T-helper 9 cell (primary cell): ENCODE measurements around the gene TMEM140.
"Not testable (repeated sequence)": the region's sequence is repeated elsewhere in the genome, so short reads cannot be mapped to it uniquely, and the experiment has no call there.

Experiments
- DNase-seq: peaks from one replicate; pipeline ENCODE4 v3.0.0-alpha.2; 2020
- total RNA-seq, 2 donors: gene quantifications; one replicate each; lab custom pipeline; 2026; lab: John Stamatoyannopoulos, UW

TMEM140 gene
- total RNA-seq, result 13.5 to 21.1 reads per million in 2 donors

DNA sequence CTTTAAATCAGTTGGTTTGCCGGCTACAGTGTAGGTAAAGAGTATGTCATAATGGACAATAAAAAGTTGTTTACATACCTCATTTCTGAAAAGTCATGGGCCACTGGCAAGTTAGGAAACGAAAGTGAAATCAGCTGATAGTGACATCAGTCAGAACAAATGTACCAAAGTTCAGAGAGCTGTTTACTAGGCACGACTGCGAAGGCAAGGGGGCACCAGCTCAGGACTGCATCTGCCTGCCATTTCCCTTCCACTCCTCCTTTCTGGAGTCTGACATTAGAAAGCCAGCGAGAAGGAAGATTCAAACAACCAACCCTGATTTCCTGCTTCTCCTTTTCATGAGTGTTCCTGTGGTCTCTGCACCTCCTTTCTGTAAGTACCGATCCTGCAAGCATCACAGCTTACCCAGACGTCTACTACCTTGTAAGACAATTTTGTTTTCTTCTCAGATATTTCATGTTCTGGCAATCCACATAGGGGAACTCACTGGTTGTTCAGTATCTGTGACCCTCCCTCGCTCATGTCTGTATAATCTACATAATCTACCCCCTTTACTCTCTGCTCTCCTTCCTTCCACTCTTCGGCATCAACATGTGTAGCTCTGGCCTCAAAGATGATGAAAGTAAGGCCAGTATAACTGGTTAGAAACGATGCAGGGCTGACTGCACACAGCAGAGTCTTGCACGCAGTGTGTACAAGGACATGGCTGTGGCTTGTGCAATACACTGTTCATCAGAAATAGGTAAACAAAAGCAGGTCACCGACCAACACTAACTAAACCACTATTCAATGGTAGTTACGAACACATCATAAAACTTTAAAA, at the start of gene TMEM140:
Gene TMEM140, plus strand, starts transcription at position 174 of the 823 bp plus-strand sequence. CDS start 16,370 bp downstream, outside the sequence.
- DNase-seq, result no peak

DNA sequence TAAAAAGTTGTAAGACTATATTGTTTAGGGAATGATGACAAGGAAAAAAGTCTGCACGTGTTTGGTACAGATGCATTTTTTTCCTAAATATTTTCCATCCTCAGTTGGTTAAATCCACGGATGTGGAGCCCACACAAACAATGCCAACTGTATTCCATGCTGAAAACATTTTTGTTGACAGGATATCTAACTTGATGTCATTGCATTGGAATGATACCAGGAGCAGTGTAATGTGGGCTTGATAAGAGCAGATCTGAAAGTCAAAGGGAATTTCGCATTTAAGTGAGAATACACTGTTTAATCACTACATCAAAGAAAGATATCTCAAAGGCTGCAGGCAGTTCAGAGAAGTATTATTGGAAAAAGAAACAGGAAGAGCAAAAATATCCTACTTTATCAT, 49.5 kb upstream of the TMEM140 start:
- no peak for DNase-seq

DNA sequence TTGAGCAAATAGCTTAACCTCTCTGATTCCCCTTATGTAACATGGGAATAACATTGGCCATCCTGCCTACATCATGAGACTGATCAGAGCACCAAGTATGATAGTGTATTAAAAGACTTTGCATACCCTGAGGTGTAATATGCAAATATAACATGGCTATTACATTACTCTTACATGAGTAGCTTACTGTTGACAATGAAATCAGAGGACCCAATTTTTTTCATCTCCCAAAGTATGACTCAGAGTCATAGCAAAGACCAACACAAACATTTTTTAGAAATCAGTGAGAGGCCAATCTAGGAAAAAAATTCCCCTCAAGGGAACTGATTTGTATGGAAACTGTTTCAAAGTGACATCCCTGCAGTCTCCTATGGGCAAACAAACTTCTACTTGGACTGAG, 47.0 kb upstream of the TMEM140 start:
- DNase-seq, result no peak

DNA sequence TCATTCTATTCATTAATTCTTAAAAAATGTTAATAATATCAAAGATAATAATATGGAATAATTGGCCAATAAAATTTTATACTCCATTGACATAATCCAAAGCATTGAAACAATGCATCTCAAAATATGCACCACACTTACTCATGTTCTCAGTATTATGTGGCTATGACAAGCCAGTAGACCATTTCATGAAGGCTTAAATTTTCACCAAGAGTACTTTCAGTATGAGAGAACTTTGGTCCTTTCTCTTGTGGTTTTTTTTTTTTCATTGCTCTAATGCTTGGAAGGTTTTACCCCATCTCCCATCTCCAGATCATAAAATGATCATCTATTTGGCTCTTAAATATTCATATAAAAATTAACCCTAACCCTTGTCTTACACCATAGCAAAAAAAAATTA, 45.5 kb upstream of the TMEM140 start:
- DNase-seq, result no peak

DNA sequence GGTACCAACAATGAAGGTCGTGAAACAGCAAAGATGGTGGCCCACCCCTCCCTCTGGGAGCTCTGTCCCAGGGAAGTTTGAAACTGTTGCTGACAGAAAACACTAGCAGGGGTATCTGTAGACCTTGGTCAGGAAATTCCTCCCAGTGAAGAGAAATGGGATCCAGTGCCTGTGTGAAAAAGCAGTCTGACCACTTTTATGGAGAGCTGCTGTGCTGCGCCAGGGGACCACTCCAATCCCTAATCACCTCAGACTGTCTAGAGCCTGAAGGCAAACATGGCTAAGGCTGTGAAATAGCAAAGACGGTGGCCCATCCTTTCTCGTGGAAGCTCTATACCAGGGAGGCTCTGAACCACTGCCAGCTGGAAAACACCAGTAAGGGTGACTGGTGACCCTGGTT, 38.3 kb upstream of the TMEM140 start:
- no peak for DNase-seq

DNA sequence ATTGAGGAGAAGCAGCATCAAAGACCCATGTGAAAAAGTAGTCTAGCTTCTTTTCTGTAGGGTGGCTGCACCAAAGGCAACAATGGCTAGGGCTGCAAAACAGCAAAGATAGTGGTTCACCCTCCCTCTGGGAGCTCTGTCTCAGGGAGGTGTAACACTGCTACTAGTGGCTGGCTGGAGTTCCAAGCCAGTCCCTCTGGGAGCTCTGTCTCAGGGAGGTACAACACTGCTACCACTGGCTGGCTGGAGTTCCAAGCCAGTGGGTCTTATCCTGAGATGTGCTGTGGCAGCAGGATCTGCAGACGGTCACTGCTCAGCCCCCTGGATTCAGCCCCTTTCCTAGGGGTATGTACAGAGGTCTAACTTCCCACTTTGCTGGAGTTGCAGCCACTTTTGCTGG, 37.9 kb upstream of the TMEM140 start:
- DNase-seq, result no peak

DNA sequence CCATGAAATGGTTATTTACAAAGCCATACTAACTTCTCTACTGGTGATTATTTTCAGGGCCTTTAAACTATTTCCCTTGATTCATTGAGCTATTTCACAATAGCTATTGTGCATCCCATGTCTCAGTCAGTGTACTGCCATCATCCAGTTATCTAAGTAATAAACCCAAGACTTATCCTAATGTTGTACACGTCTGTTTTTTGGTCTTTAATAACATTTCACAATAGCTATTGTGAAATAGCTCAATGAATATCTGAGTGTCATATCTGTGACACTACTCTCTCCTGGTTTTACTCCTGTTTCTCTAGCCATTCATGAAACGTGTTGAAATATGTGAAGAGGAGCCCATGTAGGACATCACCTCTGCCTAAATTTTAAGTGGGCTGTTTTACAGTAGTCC, 36.5 kb upstream of the TMEM140 start:
- DNase-seq, result no peak

DNA sequence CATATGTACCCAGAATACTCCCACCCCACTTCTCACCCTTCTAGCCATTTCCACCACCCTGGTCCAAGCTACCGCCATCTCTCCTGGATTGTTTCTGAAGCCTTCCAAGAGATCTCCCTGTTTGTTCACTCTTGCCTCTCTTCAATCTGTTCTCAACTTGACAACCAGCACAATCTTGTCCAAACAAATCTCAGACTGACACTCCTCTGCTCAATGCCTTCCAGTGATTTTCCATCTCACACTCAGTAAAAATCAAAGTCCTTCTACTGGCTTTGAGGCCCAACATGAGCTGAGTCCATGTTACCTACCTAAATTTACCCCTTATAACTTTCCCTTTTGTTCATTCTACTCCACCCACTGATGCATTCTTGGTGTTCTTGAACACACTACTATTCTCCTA, 33.2 kb upstream of the TMEM140 start:
- no peak for DNase-seq

DNA sequence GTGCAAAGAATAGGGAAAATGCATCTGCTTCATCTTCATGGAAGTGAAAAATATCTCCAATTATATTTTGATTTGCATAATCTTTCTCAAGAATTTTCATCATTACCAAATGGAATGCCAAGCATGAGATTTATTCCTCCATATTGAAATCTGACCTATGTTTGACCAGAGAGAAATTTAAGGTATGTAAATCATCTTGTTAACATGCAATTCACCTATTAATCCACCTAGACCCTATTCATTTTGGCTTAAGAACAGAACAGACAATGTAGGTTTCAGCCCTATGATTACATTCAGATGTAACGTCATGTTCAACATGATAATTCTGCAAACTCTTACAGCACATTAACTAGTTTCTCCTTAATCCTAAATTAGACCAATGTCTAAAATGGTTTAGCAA, 30.8 kb upstream of the TMEM140 start:
- DNase-seq, result no peak

DNA sequence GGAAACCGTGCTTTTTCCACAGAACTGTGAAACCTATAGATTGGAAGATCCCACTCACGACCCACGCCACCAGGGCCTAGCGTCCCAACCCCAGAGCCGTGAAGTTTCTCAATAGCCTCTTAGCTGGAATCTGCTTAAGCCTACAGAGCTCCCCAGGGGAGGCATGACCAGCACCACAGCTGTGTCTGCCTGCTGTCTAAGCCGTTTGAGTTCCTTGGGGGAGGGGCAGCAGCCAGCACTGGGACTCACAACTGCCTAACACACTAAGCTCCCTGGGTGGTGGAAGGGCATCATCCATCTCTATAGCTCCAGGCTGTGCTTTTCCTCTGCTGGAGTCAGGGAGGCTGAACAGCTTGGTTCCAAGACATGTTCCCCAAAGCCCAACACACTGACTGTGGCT, 26.0 kb upstream of the TMEM140 start:
- no peak for DNase-seq

DNA sequence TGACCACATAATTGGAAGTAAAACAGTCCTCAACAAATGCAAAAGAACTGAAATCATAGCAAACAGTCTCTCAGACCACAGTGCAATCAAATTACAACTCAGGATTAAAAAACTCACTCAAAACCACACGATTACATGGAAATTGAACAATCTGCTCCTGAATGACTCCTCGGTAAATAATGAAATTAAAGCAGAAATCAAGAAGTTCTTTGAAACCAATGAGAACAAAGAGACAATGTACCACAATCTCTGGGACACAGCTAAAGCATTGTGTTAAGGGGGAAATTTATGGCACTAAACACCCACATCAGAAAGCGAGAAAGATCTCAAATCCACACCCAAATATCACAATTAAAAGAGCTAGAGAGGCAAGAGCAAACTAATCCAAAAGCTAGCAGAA, 23.2 kb upstream of the TMEM140 start:
- DNase-seq, result not testable (repeated sequence)

DNA sequence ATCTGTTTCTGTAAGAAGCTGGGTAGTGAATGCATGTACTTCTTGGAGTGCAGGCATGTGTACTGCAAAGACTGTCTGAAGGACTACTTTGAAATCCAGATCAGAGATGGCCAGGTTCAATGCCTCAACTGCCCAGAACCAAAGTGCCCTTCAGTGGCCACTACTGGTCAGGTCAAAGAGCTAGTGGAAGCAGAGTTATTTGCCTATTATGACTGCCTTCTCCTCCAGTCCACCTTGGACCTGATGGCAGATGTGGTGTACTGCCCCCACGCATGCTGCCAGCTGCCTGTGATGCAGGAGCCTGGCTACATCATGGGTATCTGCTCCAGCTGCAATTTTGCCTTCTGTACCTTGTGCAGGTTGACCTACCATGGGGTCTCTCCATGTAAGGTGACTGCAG, 18.9 kb upstream of the TMEM140 start:
- no peak for DNase-seq

DNA sequence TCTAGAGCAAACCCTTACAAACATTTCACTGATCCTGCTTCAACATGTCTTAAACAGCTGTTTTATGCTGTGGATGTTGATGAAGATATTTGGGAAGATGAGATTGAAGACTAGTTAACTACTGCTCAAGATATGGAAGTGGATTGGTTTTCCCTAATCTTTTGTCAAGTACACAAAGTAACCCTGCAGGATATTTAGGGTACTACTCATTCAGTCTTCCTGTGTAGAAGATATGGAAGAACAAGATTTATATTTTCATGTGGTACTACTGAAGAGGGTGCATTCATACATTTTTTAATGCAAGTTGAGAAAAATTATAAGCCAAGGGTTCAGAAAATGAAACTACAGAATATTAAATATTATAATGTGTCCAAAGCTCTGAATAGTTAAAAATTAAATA, 18.3 kb upstream of the TMEM140 start:
- no peak for DNase-seq

DNA sequence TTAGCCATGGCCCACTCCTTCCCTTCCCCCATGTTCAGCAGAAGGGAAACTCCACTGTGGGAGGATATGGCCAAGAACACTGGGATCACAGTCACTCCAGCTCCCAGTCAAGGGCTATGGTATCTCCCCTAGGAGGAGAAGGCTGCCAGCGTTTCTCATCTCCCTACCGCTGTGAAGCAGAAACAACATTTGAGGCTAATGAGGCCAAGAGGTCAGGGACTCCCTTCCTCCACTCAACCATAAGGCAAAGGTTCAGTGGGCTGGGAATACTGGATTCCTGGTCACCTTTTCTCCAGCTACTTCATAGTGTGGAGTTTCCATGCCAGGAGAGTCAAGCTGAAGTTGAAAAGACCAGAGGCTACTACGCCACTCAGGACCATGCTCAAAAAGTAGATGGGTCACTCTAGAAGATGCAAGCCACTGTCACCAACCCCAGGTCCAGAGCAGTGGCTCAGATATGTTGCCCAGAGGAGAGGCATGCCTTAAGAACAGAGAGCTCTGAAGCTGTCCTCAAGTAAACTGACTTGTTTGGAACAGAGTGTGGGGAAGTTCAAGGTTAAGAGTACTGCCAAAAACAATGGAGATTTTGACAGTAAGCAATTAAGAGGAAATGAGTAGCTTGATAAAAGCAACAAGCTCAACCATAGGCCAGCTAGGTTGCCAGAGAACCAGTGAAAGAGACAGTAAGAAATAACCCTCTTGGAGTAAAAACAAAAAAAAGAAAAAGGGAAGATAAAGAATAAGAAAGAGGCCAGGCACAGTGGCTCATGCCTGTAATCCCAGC, 3.8 kb upstream of the TMEM140 start:
- no peak for DNase-seq

DNA sequence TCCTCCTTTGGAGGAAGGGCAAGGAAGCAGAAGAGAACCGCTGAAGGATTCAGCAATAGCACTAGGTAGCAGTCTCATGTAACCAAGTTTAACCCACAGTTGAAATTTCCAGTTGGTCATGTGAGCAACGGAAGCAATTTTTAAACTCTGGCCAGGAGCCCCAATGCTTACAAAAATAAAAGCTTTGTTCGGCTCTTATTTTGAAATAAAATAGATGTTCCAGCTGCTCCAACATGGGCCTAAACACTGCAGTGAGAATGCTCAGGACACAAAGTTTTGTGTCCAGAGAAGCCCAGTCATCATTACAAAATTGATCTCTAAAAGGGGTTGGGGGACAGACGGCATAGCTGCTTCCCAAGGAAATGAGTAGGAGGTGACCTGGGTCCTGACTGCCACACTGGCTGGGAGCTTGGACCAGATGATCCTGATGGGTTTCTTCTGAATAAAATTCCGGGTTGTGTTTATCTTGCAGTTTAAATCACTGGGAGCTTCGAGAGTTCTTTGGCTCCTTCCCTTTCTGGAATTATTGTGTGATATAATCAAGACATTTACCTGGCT, 452 bp upstream of the TMEM140 start:
- no peak for DNase-seq

DNA sequence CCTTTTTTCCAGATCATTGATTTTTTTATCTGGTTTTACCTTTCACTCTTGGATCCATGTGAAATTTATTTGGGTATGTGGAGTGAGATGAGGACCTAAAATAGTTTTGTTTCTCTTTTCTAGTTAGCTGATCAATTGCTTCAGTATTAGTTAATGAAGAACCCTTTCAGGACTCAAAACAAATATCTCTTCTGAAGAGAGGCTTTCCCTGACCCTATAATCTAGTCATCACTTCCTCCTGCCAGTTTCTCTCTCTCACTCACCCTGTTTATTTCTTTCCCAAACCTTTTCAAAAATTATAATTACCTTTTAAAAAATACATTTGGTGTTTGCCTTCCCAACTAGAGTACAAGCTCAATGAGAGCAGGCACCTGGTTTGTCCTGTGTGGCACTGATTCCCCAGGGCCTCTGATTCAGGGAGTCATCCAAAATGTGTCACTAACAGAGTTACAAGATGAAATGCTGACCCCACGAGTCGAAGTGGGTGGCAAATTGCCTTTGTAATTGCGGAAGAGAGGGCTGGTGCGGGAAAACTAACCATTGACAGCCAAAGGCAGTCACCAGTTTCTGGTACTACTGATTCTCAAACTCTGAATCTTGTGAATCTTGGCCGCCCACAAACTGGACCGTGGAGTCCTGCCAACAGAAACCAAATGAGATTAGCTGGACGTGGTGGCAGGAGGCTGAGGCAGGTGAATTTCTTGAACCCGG, 2.4 kb downstream of the TMEM140 start:
- no peak for DNase-seq

DNA sequence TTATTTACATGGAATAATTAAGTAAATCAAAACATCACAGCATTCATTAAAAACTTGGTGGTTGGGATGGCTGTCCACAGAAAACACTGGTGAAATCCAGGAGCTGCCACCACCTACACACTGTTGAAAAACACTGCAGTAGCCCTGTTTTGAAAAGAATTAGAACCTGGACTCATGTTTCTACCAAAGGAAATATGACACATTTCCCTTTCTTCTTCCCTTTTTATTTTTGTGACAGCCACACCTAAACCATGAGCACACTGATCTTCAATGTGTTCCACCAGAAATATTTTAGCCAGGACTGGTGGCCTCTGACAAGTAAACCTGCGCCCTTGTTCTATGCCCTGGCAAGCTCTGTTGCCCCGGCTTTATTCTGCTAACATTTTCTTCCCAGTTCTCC, 3.3 kb downstream of the TMEM140 start:
- no peak for DNase-seq

DNA sequence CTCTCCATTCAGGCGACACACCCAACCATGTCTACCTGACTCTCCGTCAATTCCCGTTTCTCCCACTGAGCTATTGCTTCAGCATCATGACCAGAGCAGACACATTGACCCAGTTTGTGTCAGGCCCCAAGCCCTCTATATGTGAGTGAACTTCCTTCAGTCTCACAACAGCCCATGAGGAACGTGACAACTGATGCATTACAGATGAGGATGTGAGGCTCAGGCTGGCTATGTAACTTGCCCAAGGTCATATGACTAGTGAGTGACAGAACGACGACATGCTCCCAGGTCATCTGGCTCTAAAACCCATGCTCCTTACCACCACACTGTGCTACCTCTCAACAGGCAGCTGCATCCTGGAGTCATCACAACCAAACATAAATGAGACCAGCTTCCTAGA, 3.7 kb downstream of the TMEM140 start:
- DNase-seq, result no peak

DNA sequence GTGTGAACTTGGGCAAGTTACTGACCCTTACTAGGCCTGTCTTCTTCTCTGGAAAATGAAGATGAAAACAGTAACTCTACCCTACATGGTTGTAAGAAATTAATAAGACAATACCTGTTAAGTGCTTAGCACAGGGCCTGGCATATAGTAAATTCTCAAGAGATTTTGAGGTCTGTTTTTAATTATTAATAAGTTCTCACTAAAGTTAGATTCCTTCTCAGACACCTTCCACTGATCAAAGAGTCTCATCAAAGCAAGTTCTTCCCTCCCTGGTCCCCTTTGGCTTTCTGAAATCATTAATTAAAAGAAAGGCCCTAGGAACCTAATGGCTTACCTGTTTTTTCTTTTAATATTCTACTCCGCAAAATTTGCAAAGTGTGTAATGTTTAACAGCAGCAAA, 4.6 kb downstream of the TMEM140 start:
- DNase-seq, result no peak

DNA sequence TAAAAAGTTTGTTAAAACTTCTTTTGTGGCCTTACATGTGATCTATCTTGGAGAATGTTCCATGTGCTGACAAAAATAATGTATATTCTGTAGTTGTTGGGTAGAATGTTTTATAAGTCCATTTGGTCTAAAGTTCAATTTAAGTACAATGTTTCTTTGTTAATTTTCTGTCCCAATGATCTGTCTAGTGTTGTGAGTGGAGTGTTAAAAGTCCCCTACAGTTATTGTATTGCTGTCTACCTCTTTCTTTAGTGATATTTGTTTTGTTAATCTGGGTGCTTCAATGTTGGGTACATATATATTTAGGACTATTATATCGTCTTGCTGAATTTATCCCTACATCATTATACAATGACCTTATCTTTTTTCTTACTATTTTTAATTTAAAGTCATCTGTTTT, 6.9 kb downstream of the TMEM140 start:
- no peak for DNase-seq

DNA sequence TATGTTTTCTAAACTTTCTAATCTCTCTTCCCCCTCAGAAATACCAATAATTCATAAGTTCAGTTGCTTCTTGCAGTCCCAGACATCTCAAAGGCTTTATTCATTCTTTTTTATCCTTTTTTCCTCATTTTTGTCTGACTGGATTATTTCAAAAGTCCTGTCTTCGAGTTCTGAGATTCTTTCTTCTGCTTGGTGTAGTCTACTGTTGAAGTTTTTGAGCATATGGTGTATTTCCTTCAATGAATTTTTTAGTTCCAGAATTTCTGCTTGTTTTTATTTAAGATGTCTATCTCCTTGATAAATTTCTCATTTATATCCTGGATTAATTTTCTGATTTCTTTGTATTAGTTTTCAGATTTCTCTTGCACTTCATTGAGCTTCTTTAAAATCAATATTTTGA, 8.4 kb downstream of the TMEM140 start:
- DNase-seq, result no peak

DNA sequence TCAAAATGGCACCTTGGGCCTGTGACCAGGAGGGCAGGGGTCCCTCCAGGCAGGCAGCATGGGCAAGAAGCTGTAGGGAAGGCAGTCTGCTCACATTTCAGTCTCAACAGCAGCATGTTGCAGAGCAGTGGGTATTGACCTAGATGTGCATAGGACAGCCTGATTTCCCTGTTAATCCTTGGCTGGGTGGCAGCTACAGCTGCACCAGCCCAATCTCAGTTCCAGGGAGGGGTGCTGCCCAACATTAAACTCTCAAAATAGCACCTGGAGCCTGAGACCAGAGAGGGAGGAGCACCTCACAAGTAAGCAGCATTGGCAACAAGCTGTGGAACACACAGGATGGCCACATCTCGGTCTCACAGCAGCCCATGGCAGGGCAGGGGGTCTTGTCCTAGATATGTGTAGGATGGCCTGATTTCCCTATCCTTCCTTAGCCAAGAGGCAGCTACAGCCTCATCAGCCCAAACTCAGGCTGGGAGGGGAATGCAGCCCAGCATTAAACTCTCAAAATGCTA, 10.3 kb downstream of the TMEM140 start:
- no peak for DNase-seq

DNA sequence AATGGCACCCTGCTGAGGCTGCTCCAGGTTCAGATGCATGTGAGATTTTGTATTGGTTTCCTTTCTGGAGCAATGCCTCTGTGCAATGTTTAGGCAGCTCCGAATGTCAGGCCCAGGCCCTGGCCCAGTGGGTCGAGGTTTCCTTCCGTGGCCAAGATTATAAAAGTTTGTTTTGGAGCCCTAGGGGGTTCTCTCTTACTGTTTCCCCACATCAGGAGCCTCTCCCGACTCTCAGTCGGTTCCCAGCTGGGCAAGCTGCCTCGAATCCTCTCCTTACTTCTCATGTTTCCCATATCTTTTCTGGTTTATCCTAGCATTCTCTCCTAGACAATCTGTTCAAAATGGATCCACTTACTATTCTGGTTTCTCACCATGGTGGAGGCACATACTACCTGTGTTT, 11.0 kb downstream of the TMEM140 start:
- DNase-seq, result no peak
